GM18511 (cell line): Measurements from ENCODE around the gene NUCKS1.

Source experiments
- ATAC-seq: cut with Tn5 transposase; IDR thresholded peaks from one replicate; pipeline ENCODE4 v1.9.1; 2021; ENCODE audit warnings: mild to moderate bottlenecking, moderate library complexity; ENCODE audit not compliant: unreplicated experiment

Gene NUCKS1, protein sequence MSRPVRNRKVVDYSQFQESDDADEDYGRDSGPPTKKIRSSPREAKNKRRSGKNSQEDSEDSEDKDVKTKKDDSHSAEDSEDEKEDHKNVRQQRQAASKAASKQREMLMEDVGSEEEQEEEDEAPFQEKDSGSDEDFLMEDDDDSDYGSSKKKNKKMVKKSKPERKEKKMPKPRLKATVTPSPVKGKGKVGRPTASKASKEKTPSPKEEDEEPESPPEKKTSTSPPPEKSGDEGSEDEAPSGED

DNA sequence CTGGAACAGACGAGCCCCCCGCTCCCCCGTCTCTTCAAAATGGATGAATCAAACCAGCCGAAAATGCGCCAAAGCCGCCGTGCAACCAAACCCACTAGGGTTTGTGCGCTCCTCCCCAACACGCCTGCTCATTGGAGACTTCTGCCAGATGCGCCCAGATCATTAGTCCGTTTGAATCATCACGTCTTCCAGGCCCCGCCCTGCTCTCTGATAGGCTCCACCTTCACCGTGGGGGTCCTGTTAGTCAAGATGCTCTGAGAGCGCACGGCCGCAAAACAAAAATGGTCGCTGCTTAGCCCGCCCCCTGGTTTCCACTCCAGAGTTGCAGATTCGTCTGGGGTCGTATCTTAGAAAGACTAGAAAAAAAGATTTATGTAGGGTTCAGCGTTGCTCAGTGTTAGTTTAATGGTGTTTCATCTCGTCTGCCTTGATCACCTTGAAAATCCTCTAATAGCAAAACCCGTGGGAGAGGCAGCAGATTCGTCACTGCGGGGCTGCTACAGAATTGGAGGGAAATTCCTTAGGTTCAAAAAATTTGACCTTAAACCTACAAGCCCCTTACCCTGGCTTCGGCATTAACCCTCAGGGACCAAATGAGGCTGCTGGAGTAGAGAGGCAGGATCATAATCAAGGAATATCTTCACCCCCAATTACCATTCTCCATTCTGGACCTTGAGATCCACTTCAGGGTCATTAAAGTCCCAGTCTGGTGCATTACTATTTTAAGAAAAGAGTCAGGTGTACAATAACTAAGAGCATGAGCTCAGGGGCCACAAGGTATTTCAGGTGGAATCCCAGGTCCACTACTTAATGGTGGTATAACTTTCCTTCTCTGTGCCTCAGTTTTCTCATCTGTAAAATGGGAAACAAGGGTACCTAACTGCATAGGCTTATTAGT, at the start of gene NUCKS1:
Gene NUCKS1, minus strand, starts transcription at position 45 of the 898 bp plus-strand sequence. CDS start 209 bp downstream, outside the sequence.
- peak; percentile 80 for ATAC-seq

DNA sequence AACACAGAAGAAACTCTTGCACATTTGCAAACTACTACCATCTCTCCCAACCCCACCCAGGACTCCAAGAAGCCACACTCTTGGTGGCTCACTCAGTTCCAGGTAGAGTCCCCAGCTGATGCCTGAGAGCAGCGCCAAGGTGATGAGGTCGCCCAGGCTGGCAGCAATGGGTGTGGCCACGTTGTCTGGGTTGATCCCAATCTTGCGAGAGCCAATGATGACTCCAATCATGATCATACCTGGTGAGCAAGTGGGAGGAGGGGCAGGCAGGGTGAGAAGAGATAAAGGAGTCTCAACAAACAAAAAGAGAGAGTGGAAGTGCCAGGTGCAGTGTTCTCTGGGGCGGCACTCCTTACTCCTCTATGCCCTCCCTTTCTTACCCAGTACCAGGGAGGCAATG, 48.6 kb upstream of the NUCKS1 start:
- ATAC-seq: no peak

DNA sequence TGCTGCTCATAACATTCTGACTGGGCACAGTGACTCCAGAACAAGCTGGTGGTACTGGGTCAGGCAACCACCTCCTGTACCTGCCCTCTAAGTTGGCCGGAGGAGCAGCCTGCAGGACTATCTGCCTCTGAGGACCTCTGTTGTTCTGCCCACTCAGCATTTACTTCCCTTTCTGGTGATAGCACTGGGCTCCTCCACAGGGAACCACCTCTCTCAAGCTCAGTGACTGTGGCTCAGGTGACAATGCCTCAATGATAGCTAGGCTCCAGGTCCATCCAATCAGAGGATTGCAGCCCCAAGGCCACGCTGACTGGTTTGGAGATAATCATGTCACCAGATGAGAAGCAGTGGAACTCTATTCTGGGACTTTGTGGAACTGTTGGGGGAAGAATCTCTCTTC, 47.2 kb upstream of the NUCKS1 start:
- no peak for ATAC-seq

DNA sequence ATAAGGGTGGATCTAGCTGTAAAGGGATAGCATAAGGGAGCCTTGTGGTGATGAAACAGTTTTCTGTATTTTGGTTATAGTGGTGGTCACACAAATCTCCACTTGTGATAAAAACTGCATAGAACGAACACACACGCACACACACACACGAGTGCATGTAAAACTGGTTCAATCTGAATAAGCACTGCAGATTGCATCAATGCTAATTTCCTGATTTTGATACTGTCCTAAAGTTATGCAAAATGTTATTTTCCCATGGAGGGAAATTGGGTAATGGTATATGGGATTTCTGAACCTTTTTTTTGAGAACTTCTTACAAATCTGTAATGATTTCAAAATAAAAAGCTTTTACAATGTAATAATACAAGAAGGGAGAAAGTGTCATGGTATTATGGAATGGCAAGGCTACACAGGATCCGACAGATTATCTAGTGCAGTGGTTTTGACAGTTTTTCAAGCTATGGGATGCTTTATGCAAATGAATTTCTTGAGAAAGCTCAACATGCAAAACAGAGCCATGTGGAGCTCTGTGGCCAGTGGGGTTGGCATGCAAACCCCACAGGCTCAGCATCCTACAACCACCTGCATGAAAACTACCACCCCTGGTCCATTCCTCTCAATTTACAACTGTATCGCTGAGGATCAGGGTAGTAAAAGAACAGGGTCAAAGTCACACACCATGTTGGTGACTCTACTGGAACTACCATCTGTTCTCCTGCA, 44.2 kb upstream of the NUCKS1 start:
- no peak for ATAC-seq

DNA sequence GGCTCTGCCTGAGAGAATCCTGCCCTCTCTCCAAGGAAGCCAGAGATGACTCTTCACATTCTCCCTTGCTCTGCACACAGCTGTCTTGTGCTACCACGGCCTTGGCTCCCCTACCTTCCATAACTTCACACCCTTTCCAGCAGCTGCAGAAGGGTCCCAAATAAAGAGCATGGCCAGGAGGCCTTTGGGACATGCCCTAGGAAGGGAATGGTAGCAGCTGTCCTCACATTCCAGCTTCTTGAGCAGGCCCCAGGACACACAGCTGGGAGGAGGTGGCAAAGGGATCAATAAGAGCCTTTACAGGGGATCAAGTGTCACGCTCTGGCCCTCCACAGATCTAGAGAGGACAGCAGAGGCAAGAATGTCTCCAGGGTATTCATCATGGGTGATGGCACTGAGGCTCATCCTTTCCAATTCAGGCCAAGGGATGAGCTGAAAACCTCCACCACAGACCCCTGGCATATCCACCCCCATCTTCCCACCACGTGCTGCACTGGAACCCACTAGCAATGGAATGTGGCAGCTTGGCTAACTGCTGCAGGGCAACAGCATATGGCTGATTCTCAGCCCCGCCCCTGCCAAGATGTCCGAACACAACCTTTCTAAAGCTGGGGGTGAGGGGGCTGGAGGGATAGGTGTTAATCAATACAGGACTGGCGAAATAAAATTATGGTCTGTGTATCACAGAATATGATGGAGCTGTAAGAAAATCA, 43.1 kb upstream of the NUCKS1 start:
- ATAC-seq: no peak

DNA sequence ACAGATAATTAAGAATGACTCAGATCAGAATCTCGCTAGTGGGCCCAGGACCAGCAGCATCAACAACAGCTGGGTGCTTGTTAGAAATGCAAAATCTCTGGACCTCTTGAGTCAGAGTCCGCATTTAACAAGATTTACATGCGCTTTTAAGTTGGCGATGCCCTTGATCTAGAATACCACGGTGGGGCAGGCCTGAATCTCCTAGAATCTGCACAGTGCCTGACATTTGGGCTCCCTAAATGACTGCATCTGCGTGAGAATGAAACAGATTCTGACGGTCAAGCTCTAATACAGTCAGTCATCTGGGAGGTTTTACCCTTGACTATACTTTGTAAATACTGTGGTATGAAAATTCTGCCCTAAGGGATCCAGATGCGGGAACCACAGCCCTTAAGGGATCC, 42.5 kb upstream of the NUCKS1 start:
- no peak for ATAC-seq

DNA sequence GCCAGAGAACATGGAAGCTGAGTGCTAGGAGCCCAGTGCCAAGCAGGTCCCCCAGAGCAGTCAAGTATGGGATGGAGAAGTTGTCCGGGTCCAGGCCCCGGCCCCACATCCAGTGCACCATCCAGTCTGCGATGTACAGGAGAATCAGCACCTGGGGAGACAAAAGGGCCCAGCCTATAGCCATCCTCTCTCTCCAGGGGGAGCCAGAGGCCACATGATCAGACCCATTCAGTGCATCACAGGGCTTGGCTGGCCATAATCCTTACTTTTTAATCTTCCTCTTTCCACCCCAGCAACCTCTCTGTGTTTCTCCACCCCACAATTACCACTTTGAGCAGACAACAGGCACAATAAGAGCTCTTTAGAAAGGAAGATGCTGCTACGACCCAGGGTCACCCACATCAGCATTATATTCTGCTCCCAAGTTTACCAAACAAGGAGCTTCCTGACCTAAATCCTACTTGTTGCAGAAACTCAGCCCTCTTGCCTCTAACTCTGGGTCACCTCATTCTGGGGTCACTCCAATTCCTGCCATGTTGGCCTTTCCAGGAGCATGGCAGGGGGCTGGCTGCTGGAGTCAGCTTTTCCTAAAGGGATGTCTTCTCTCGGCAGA, 41.7 kb upstream of the NUCKS1 start:
- peak; percentile 59 for ATAC-seq

DNA sequence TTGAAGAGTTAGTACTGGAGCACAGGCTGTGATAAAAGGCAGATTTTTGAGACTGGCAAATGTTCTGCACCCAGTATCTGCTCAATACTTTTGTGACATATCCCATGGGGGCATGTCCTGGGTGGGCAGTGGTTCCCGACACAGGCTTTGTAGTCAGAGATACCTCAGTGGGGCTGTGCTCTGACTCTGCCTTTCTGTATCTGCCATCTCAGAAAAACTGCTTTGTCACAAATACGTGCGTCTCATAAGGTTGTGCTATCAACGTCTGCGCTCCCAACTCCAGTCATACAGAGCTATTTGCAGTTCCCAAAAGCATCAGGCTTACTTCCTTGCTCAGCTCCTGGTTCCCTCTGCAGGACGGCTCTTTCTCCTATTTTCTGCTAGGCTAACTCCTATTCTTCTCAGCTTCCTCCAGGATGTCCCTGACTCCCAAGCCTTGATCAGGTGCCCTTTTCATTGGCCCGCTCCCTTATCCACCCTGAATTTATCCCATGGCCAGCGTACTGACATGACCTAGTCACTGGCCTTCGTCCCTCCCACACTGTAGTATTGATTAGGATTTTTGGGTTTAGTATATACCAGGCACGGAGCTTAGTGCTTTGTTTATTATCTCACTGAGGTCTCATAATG, 37.4 kb upstream of the NUCKS1 start:
- ATAC-seq: no peak

DNA sequence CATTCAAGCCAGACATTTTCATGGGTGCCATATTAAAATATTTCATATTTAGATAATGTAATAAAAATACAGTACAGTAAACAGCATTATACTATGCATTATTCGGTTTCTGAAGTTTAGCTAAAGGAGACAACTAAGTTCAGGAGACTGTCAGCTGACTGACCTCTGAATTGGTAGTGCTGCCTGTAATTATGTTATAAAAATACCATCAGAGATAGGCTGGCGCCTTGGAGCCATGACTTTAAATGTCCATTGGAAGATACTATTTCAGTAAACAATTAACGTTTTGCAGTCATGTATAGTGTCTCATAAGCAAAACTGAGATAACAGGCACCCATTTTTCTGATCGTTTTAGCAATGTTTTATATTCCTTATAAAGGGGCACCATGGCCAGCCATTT, 36.6 kb upstream of the NUCKS1 start:
- ATAC-seq: no peak

DNA sequence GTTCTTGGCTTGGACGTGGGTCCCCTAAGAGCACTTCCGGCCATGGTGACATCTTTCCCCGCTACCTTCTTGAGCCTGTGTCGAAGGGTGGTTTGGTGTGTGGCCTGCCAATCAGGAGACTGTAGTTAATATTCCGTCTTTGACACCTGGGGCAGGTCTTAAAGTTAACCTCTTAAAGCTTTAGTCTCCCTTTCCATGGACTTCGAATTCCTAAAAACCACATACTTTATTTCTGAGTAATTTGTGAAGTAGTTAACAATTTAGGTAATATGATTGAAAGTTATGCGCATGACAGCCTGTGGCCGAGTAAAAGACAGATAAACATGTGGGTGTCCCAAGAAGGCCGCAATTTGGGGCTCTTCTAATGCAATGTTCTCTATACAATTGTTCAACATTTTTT, 35.5 kb upstream of the NUCKS1 start:
- no peak for ATAC-seq

DNA sequence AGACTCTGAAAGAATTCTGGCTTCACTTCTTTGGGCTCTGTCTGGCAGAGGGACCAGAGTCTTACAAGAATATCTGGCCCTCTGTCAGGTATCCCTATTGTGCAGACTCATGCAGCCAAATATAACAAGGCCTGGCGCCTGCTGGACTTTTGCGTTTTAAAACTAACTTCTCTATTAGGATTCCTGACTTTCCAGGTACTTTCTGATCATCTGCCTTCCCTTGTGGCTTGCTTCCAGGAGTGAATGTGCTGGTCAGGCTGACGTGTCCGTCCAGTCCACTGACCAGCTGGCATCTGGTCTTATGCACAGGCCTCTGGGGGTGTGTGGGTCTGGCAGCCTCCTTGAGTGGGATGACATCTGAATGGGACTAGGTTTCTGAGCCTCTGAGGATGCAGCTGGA, 33.9 kb upstream of the NUCKS1 start:
- no peak for ATAC-seq

DNA sequence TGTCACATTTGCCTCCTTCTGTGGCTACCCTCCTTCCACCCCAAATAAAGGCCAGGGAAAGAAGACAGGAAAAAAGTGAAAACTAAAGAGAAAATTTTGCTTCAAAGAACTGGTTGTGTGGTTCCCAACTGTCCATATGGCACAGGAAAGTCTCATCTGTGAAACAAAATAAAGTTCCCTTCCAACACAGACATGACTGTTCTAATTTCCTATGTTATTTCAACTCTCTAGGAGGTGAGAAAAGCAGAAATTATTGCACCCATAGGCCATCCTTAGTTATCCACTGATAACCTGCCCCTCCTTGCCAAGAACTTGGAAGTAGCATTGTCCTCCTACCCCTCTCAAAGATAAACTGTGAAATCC, 33.4 kb upstream of the NUCKS1 start:
- no peak for ATAC-seq

DNA sequence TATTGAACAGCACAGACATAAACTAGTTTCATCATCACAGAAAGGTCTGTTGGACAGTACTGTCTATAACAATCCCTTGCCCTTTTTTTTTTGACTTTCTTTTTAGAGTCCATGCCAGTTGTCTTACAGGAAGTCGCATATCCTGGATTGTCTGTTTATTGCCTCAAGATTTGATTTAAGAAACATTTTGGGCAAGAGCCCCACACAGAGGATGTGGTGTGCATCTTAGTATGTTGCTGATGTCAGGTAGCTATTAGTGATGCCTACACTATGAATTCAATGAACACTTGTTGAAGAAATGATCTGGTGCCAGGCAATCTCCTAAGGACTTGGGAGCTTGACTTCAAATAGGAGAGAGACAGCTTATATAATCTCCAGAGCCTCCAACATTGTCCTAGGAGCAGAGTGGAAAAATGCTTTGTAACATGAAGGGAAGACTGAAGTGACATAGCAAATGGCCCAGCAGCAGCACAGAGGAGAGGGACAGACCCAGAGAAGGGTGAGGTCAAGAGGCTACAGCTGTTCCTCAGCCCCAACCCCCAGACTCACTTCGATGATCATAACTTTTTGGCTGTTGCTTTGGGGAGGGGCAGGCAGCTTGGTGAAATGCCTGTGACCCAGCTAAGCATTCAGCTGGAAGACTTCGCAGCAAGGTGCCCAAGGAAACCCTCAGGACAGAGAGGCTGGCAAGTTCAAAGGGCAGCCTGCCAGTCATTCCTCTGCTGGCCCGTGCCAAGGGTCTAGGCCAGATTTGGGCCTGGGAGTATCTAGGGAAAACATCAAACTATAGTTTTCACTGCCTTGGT, 32.8 kb upstream of the NUCKS1 start:
- ATAC-seq: no peak

DNA sequence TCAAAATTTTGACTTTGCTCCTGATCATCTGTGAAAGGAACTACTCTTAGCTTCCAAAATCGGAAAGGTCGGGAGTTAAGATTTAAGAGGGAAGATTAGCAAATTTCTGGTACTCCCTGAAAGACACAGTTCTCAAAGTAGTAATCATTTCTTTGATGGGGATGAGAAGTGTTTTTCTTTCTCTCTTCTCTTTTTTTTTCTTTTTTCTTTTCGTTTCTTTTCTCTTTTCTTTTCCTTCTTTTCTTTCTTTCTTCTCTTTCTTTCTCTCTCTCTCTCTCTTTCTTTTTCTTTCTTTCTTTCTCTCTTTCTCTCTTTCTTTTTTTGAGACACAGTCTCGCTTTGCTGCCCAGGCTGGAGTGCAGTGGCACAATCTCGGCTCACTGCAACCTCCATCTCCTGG, 30.4 kb upstream of the NUCKS1 start:
- ATAC-seq: no peak

DNA sequence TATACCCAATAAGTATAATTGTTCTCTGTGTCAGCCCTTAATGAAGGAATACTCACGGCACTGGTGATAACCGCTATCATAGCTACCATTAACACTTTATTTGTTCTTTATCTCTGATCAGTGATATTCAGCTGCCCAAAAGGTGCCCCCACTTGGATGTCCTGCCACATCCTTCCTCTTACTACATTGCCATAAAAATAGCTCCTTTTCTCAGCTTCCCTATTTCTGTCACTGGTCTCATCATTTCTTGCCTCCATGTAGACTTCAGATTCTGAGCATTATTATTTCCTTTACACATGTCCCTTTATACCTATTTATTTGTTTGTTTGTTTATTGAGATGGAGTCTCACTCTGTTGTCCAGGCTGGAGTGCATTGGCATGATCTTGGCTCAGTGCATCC, 28.0 kb upstream of the NUCKS1 start:
- ATAC-seq: no peak

DNA sequence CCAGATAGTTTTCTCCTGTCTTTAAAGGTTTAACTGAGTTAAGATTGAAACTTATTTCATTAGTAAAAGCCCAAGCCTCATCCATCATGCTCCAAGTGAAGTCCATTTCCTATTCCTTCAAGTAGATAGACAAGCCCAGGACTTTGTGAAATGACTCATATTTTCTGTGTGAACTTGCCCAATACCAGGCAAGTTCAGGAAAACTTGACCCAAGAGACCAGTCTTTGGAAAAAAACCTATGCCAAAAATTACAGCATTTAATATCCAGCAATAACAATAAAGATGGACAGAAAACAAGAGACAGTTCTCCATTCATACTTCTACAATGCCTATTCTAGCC, 25.7 kb upstream of the NUCKS1 start:
- no peak for ATAC-seq

DNA sequence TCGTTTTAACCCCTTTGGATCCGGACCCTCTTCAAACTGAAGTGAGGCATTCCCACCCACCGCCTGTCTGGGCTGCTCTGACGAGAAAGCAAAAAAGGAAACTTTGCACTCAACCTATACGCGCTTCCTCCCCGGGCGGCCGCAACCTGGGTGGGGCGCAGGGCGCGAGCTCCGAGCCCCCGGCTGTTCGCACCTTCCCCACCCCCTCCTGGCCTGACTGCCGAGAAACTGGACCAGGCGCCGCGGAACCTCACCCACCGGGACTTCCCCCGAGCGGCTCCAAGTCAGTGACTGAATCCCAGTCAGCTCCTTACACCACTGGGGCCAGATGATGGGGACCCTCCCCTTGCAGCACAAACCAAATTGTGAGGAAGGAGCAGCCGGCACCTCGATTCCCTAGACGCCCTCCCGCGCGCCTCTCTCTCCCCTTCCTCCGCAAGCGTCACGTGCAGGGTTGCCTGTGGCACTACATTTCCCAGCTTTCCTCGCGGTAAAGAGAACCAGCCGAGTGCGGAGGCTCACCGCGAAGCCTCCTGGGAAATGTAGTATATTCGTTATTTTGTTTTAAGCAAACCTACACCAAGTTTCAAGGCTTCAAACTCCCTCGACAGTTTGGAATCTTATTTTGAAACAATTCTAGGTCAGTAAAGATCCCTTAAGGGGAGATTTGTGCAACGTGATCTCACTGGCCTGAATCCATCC, 25.2 kb upstream of the NUCKS1 start, which contains the start of gene RAB29:
Gene RAB29, minus strand, starts transcription at position 468 of the 702 bp plus-strand sequence. CDS start 526 bp downstream, outside the sequence.
- peak; percentile 84 for ATAC-seq

DNA sequence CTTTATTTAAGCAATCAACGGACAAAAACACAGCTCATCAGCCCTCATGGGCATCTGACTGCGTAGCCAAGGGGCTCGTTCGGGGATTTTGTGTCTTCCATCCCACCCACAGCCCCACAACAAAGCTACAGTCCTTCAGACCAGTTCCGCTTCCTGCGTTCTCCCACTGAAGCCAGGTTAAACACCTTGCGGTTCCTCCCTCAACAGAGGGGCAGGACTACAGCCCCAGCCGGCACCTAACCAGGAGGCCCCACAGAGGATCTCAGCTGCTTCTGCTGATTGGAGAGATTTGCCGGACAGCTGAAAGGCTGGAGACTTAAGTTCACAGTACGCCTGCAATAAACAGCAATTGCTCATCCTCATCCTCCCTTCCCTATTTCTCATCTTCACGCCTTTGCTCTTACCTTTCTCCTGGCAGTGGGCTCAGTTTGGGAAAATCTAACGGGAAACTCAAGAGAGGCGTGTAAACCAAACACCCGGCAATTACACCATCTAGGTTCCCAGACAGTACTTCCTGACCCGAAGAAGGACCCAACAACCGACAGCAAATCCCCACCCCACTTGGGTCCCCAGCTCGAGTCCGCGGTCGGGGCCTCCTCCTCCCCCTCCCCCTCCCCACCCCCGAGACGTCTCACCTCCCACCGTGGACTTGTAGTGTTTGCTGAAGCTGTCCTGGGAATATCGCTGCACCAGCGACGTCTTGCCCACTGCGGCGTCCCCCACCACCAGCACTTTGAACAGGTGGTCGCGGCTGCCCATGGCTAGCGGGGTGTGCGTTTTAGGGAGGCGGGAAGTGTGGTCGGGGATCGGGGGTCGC, 24.4 kb upstream of the NUCKS1 start:
- ATAC-seq: peak; percentile 31
